Measurements from ENCODE around the gene SUMO4. TPM values are rescaled to one million over a fixed set of nuclear protein-coding genes. Genes with fewer than 3 reads are reported as not detected.

Gene SUMO4
- total and polyA plus RNA-seq, 10 of the 15 experiments (the other 5 are each of a cell fraction or from before 2014, with no cell fraction given), result 0.07 to 5.3 (median 1.0) TPM; not detected in 1

DNA sequence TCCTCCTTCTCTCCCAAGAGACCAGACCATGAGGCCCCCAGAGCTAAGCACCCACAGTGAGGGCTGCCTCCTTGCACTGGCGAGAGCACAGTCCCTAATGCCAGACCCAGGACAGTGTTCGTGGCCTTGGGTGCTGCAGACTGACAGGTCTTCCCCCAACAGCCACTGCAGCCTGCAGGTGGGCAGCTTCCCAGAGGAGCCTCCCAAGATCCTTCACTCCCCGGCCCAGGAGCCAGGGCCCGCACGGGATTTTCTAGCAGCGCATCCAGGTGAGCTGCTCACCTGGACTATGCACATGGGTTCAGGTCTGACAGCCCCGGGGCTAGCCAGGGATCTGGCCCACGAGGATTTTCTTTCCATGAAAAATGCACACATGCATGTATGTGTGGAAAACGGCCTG lies 41.7 kb downstream of the SUMO4 start:
- TF ChIP-seq CHD2 (IDR thresholded peaks at IDR 0.05; ENCODE audit: borderline replicate concordance, low read depth, low read length), result no peak
- no peak for TF ChIP-seq EP300 (IDR thresholded peaks at IDR 0.05; ENCODE audit: borderline replicate concordance in 1 of 2, control insufficient read depth in 1 of 2, low read depth in 2 of 2, low read length in 2 of 2)
- no peak for TF ChIP-seq RCOR1 (conservative IDR thresholded peaks at IDR 0.05; ENCODE audit: low read depth, low read length)
- TF ChIP-seq MEF2A (IDR thresholded peaks at IDR 0.05; ENCODE audit: insufficient read depth, low read depth, low read length), result no peak
- TF ChIP-seq MTA2 (IDR thresholded peaks at IDR 0.05; ENCODE audit: low read depth), result no peak
- TF ChIP-seq NFXL1 (IDR thresholded peaks at IDR 0.05; ENCODE audit: borderline replicate concordance), result no peak
- no peak for TF ChIP-seq ZNF217 (IDR thresholded peaks at IDR 0.05)
- TF ChIP-seq CBX5 (IDR thresholded peaks at IDR 0.05; ENCODE audit: low read depth), result no peak
- no peak for TF ChIP-seq SMAD5 (IDR thresholded peaks at IDR 0.05; ENCODE audit: low read depth)
- no peak for TF ChIP-seq JUND (IDR thresholded peaks at IDR 0.05; ENCODE audit: low read depth, low read length)
- no peak for TF ChIP-seq NR2F1 (conservative IDR thresholded peaks at IDR 0.05)
- TF ChIP-seq HDGF (IDR thresholded peaks at IDR 0.05), result no peak
- Histone ChIP-seq H3K27ac (ENCODE audit: control insufficient read depth, insufficient read depth) (no peak overlapping the region), H4K20me1 (ENCODE audit: control insufficient read depth, insufficient read depth) (no peaks in the 10 kb centered on the region), H3K9me3 (replicated peaks; ENCODE audit: control insufficient read depth, insufficient read depth, low read length) (no peaks in the 10 kb centered on the region; the same call in 2 of the 3 replicates), H3K79me2 (ENCODE audit: control insufficient read depth, insufficient read depth, low read length) (no peaks in the 10 kb centered on the region), H3K36me3 (ENCODE audit: control insufficient read depth in 2 of 2, insufficient read depth in 2 of 2, low read length in 1 of 2) (no peaks in the 10 kb centered on the region), H3K4me1 (ENCODE audit: control insufficient read depth, insufficient read depth, low read length) (peaks cover 9% of the 10 kb centered on the region), H3K4me3 (no peak overlapping the region), H2AFZ (ENCODE audit: control insufficient read depth, low read depth, low read length) (no peak overlapping the region), H3K9ac (ENCODE audit: control insufficient read depth, insufficient read depth, low read length) (no peak overlapping the region), H3K4me2 (ENCODE audit: control insufficient read depth, insufficient read depth) (no peak overlapping the region), H3K27me3 (replicated peaks in 1 of 2; ENCODE audit: control insufficient read depth in 2 of 2, insufficient read depth in 2 of 2, low read length in 1 of 2) (no peaks in the 10 kb centered on the region)
- ChIA-PET POLR2A (interaction anchor here (0.9 to 1.4 kb wide), 2 partner anchors 16 to 44 kb away, joined by 3 read pairs; partner anchors contain the start of gene ZC3H12D), SMC1A (ENCODE audit: uncharacterized antibody, unreplicated experiment) (interaction anchor here (1.1 to 3.9 kb wide), 7 partner anchors 8 to 415 kb away, joined by 3 to 25 read pairs (median 4); no protein-coding TSS in a partner anchor), RAD21 (ENCODE audit: unreplicated experiment) (no interaction called here), CTCF (interaction anchor here (0.7 to 1.7 kb wide), 4 partner anchors 10 to 942 kb away, joined by 3 to 6 read pairs (median 4); no protein-coding TSS in a partner anchor)
- DNase-seq (ENCODE audit: low read depth, low spot score), result no peak
- in situ Hi-C loops (cut with MboI) (loop anchor here (25.0 kb wide), 1 partner anchor 679 kb away; no protein-coding TSS in a partner anchor), intact Hi-C loops (cut with micrococcal nuclease; ENCODE audit: unreplicated experiment) (no loop called here)
- FAIRE-seq, result no peak
- BruUV-seq (replicated peaks), result no TSS peak
- 48% methylated on average over 9 of the region's 9 CpGs for WGBS (ENCODE audit: insufficient coverage, insufficient replicate concordance, low lambda C conversion rate, missing lambda C conversion rate)
- ATAC-seq, result no peak
